IPS-15b (cell line): ENCODE data around the gene PCLO.

Source experiments
- H3K27me3 ChIP-seq: one replicate; pipeline ENCODE4 v1.6.1; 2013; ENCODE audit warnings: low read length; ENCODE audit not compliant: control insufficient read depth, insufficient read depth
- H3K36me3 ChIP-seq: one replicate; pipeline ENCODE4 v1.6.1; 2013; ENCODE audit warnings: low read length; ENCODE audit not compliant: control insufficient read depth, insufficient read depth
- H3K4me1 ChIP-seq: one replicate; pipeline ENCODE4 v1.6.1; 2013; ENCODE audit warnings: mild to moderate bottlenecking, low read length; ENCODE audit not compliant: control insufficient read depth, insufficient read depth
- H3K4me3 ChIP-seq: one replicate; pipeline ENCODE4 v1.5.1; 2013; ENCODE audit warnings: low read depth, low read length
- H3K9ac ChIP-seq: one replicate; pipeline ENCODE4 v1.6.1; 2013; ENCODE audit warnings: low read depth, mild to moderate bottlenecking, low read length
- H3K9me3 ChIP-seq: one replicate; pipeline ENCODE4 v1.6.1; 2013; ENCODE audit warnings: mild to moderate bottlenecking, low read length; ENCODE audit not compliant: control insufficient read depth, insufficient read depth

Gene PCLO

GRCh38 chr7:82741493-82741892, 421.2 kb downstream of the PCLO start:
- Histone ChIP-seq H3K9me3 (no peaks in the 10 kb centered on the region), H3K4me3 (no peak overlapping the region), H3K36me3 (no peaks in the 10 kb centered on the region), H3K4me1 (peaks cover 4% of the 10 kb centered on the region), H3K9ac (no peak overlapping the region), H3K27me3 (no peaks in the 10 kb centered on the region)

GRCh38 chr7:82740246-82740848, 422.3 kb downstream of the PCLO start:
- Histone ChIP-seq H3K9ac (no peak overlapping the region), H3K4me3 (no peak overlapping the region), H3K9me3 (no peaks in the 10 kb centered on the region), H3K27me3 (no peaks in the 10 kb centered on the region), H3K4me1 (peaks cover 4% of the 10 kb centered on the region), H3K36me3 (no peaks in the 10 kb centered on the region)

GRCh38 chr7:82736633-82737032, 426.1 kb downstream of the PCLO start:
- no peak overlapping the region for H3K9ac ChIP-seq
- no peaks in the 10 kb centered on the region for H3K36me3 ChIP-seq
- H3K27me3 ChIP-seq = no peaks in the 10 kb centered on the region
- no peaks in the 10 kb centered on the region for H3K9me3 ChIP-seq
- H3K4me3 ChIP-seq = no peak overlapping the region
- H3K4me1 ChIP-seq = no peaks in the 10 kb centered on the region

GRCh38 chr7:82732677-82733076, 430.0 kb downstream of the PCLO start:
- H3K9ac ChIP-seq = no peak overlapping the region
- no peaks in the 10 kb centered on the region for H3K27me3 ChIP-seq
- H3K9me3 ChIP-seq = no peaks in the 10 kb centered on the region
- H3K4me1 ChIP-seq = no peaks in the 10 kb centered on the region
- no peak overlapping the region for H3K4me3 ChIP-seq
- H3K36me3 ChIP-seq = no peaks in the 10 kb centered on the region

GRCh38 chr7:82729172-82730030, 433.3 kb downstream of the PCLO start:
- H3K36me3 ChIP-seq = no peaks in the 10 kb centered on the region
- H3K4me1 ChIP-seq = no peaks in the 10 kb centered on the region
- no peaks in the 10 kb centered on the region for H3K27me3 ChIP-seq
- H3K9ac ChIP-seq = no peak overlapping the region
- no peaks in the 10 kb centered on the region for H3K9me3 ChIP-seq
- H3K4me3 ChIP-seq = no peak overlapping the region

GRCh38 chr7:82726038-82726800, 436.5 kb downstream of the PCLO start:
- Histone ChIP-seq H3K4me3 (no peak overlapping the region), H3K36me3 (no peaks in the 10 kb centered on the region), H3K9me3 (no peaks in the 10 kb centered on the region), H3K27me3 (no peaks in the 10 kb centered on the region), H3K4me1 (peaks cover 5% of the 10 kb centered on the region), H3K9ac (no peak overlapping the region)

GRCh38 chr7:82723411-82723810, 439.3 kb downstream of the PCLO start:
- H3K9ac ChIP-seq = no peak overlapping the region
- peaks cover 5% of the 10 kb centered on the region for H3K4me1 ChIP-seq
- H3K4me3 ChIP-seq = no peak overlapping the region
- H3K27me3 ChIP-seq = no peaks in the 10 kb centered on the region
- no peaks in the 10 kb centered on the region for H3K9me3 ChIP-seq
- H3K36me3 ChIP-seq = no peaks in the 10 kb centered on the region

- H3K27me3 ChIP-seq = no peaks in the 10 kb centered on the region
- H3K36me3 ChIP-seq = no peaks in the 10 kb centered on the region
- no peak overlapping the region for H3K4me3 ChIP-seq
Observed at GRCh38 chr7:82722946-82723345, 439.7 kb downstream of the PCLO start.

GRCh38 chr7:82715344-82715743, 447.3 kb downstream of the PCLO start:
- H3K4me1 ChIP-seq = no peaks in the 10 kb centered on the region
- no peaks in the 10 kb centered on the region for H3K27me3 ChIP-seq
- H3K4me3 ChIP-seq = no peak overlapping the region
- H3K9me3 ChIP-seq = no peaks in the 10 kb centered on the region
- H3K9ac ChIP-seq = no peak overlapping the region
- no peaks in the 10 kb centered on the region for H3K36me3 ChIP-seq

More at GRCh38 chr7:82722946-82723345, 439.7 kb downstream of the PCLO start:
- Histone ChIP-seq H3K9me3 (no peaks in the 10 kb centered on the region), H3K4me1 (peaks cover 5% of the 10 kb centered on the region), H3K9ac (no peak overlapping the region)

- no peaks in the 10 kb centered on the region for H3K9me3 ChIP-seq
- no peaks in the 10 kb centered on the region for H3K36me3 ChIP-seq
- no peak overlapping the region for H3K4me3 ChIP-seq
- H3K9ac ChIP-seq = no peak overlapping the region
- H3K27me3 ChIP-seq = no peaks in the 10 kb centered on the region
- H3K4me1 ChIP-seq = no peaks in the 10 kb centered on the region
Observed at GRCh38 chr7:82714883-82715282, 447.8 kb downstream of the PCLO start.

GRCh38 chr7:82713506-82713905, 449.2 kb downstream of the PCLO start:
- H3K4me3 ChIP-seq = no peak overlapping the region
- H3K27me3 ChIP-seq = no peaks in the 10 kb centered on the region
- H3K4me1 ChIP-seq = no peaks in the 10 kb centered on the region

More at GRCh38 chr7:82713506-82713905, 449.2 kb downstream of the PCLO start:
- Histone ChIP-seq H3K36me3 (no peaks in the 10 kb centered on the region), H3K9ac (no peak overlapping the region), H3K9me3 (no peaks in the 10 kb centered on the region)
